Adrenal gland (tissue), 5 donors: Measurements from ENCODE around the gene MTUS2.

Experiments used
- POLR2A ChIP-seq, 2 donors: fragments of 450-650 bp; IDR thresholded peaks; one replicate each; pipeline ENCODE4 v1.6.1; 2017; ENCODE audit warnings: antibody characterized with exemption in 2 of 2, mild to moderate bottlenecking in 2 of 2, moderate library complexity in 1 of 2
- TF ChIP-seq, protein P1 (sequence below), 6 experiments: fragments of 450-650 bp in 4 of 6; fragments of 200-600 bp in 2 of 6; sonication (generic) in 1 of 6; IDR thresholded peaks; 1 replicate in 5 of 6; 2 replicates in 1 of 6; pipeline versions ENCODE4 v1.5.1 to v1.8.0; 2016 to 2021; ENCODE audit warnings: antibody characterized with exemption in 6 of 6, mild to moderate bottlenecking in 2 of 6, moderate library complexity in 1 of 6
- donor health status: DM: no; HTN: no; CAD: no.

DNA sequence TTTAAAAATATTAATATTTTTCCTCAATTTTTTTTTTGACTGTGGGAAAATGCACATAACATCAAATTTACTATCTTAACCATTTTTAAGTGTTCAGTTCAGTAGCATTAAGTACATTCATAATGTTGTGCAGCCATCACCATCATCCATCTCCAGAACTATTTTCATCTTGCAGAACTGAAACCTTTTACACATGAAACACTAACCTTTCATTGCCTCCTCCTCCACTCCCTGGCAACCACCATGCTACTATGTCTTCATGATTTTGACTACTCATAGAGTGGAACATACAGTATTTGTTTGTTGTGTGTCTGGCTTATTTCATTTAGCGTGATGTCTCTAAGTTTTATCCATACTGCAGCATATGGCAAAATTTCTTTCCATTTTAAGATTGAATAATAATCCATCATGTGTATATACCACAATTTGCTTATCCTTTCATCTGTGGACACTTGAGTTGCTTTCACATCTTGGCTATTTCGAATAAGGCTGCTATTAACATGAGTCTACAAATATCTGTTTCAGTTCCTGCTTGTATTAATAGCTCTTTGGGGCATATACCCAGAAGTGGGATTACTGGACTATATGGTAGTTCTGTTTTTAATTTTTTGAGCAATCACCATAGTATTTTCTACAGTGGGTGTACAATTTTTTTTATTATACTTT lies 376.4 kb downstream of the MTUS2 start:
- TF ChIP-seq, protein P1, sequence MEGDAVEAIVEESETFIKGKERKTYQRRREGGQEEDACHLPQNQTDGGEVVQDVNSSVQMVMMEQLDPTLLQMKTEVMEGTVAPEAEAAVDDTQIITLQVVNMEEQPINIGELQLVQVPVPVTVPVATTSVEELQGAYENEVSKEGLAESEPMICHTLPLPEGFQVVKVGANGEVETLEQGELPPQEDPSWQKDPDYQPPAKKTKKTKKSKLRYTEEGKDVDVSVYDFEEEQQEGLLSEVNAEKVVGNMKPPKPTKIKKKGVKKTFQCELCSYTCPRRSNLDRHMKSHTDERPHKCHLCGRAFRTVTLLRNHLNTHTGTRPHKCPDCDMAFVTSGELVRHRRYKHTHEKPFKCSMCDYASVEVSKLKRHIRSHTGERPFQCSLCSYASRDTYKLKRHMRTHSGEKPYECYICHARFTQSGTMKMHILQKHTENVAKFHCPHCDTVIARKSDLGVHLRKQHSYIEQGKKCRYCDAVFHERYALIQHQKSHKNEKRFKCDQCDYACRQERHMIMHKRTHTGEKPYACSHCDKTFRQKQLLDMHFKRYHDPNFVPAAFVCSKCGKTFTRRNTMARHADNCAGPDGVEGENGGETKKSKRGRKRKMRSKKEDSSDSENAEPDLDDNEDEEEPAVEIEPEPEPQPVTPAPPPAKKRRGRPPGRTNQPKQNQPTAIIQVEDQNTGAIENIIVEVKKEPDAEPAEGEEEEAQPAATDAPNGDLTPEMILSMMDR (IDR thresholded peaks at IDR 0.05) = no peak
- no peak for TF ChIP-seq POLR2A (IDR thresholded peaks at IDR 0.05)
